Measurements from ENCODE around the gene ROR1. TPM values are rescaled to one million over a fixed set of nuclear protein-coding genes. Genes with fewer than 3 reads are reported as not detected.

The ROR1 gene
- total RNA-seq, 2 donors from 2014 or later = 0.25 TPM; not detected in 1

DNA sequence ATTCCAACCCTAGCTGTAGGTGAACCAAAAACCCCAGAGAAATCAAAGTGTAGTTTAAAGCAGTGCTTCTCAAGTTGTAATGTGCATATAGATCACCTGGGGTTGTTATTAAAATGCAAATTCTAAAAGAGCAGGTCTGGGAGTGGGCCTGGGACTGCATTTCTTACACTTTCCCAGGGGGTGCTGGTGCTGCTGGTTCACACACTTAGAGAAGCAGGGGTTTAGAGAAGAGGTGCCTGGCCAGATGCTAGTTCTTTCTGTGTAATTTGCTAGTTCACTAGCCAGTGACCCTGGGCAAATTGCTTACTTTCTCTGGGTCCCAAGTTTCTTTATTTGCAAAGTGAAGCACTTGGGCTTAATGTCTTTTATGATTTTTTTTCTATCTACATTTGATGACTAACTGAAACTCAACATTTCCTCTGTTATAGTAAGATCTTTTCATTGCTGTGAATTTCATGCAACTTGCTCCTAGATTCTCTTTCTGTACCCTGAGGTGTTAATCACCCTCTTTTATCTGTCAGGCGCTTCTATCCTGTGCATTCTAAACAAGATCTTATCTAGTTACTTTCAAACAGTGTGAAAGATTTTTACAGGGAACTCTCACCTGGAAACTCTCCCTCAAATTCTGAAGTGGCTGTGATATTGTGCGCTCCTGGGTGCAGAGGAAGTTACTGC, 287.8 kb downstream of the ROR1 start:
- ATAC-seq (peak in 1 of 2 donors; percentile 64), DNase-seq (ENCODE audit: low spot score in 2 of 2) (no peak)
- no peak overlapping the region for H3K27ac Mint-ChIP-seq
- no peaks in the 10 kb centered on the region for H3K36me3 Mint-ChIP-seq
- H3K9me3 Mint-ChIP-seq = peaks cover 4 to 8% of the 10 kb centered on the region in 2 donors

DNA sequence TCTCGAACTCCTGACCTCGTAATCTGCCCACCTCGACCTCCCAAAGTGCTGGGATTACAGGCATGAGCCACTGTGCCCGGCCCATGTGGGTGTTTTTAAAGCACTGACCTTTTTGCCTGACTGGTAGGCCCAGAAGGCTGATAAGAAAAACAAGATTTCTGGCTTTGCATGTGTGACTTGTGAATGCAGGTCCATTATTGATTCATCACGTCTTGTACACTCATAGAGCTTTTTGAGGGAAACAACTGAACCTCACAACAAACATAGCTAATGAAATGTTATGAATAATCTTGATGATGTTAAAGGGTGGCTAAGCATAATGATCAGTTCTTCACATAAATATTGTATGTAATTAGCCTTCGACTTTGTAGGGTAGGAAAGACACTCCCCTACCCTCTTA, 288.7 kb downstream of the ROR1 start:
- Mint-ChIP-seq H3K27ac (no peak overlapping the region), H3K9me3 (peaks cover 4 to 8% of the 10 kb centered on the region in 2 donors), H3K36me3 (no peaks in the 10 kb centered on the region)
- no peak for DNase-seq (ENCODE audit: low spot score in 2 of 2)
- ATAC-seq = no peak

- H3K27ac Mint-ChIP-seq = no peak overlapping the region
- no peak for ATAC-seq
Measured at GRCh38 chr1:64062941-64063581, 289.2 kb downstream of the ROR1 start.

DNA sequence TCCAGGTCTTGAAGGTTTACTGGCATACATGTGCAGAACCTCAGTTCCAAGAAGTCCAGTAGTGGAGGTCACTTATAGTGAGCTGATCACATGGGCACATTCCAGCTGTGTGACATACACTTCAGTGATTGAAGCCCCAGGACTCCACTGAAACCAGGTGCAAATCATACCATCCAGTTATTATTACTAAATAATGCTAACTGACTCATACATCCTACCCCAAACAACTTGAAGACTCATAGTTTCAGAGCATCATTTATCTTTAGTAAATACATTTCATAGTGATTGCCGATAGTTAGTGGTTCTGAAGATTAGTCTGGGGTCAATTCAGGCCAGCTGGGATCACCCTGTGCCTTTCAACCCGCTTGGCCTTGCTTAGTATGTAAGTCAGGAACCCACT, 291.8 kb downstream of the ROR1 start:
- peaks cover 0 to 4% of the 10 kb centered on the region in 2 donors for H3K9me3 Mint-ChIP-seq
- ATAC-seq (no peak), DNase-seq (ENCODE audit: low spot score in 2 of 2) (no peak)
- H3K36me3 Mint-ChIP-seq = no peaks in the 10 kb centered on the region
- no peak overlapping the region for H3K27ac Mint-ChIP-seq

More at GRCh38 chr1:64062941-64063581, 289.2 kb downstream of the ROR1 start:
- H3K36me3 Mint-ChIP-seq = no peaks in the 10 kb centered on the region
- no peak for DNase-seq (ENCODE audit: low spot score in 2 of 2)
- peaks cover 4 to 8% of the 10 kb centered on the region in 2 donors for H3K9me3 Mint-ChIP-seq

DNA sequence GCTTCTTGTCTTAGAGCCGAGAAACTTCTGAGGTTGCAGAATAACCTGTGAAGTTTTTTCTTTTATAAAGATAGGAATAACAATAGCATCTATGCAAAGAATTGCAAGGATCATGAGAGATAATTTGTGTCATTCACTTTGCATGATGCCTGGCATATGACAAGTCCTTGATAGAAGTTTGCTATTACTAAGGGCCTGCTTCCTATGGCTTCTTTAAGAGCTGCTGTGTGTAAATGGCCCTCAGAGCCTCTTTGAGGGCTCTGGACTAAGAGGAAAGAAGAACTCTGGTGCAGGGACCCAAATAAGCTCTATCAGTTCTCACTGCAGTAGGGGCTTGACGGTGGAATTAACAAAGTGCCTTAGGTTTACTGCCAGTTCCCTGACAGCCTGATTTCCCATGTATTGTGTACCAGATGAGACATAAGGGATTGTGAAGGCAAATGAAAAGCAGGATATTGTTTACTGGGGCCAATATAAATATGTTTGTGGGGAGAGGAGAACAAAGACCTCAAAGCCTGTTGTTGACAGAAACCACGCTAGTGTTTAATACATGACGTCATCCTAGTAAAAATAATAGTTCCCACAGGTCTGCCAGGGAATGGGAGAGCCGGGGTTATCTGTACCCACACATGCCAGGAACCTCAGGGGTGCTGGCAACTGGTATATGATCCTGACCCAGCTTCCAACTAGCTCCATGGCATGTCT, 298.4 kb downstream of the ROR1 start:
- Mint-ChIP-seq H3K27ac (no peak overlapping the region), H3K36me3 (no peaks in the 10 kb centered on the region), H3K9me3 (peaks cover 0 to 6% of the 10 kb centered on the region in 2 donors)
- ATAC-seq (no peak), DNase-seq (ENCODE audit: low spot score in 2 of 2) (no peak)

DNA sequence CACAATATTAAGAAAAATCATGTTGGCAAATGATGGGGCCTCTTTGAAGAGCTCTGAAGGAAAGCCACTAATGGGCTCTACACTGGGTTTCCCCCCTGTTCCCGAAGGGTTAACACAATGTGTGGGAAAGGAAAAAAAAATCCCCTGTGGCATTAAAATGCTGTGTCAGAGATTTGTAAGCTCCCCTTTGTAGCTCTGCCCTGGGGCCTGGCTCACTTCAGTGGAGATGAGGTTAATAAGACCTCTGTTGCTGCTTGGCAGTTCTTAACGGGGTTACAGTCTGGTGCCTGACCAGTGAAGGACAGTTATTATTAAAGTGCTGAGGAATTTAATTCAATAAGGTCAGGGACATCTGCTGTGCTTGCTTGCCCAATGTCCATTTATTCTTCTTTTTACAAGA, 299.9 kb downstream of the ROR1 start:
- Mint-ChIP-seq H3K27ac (no peak overlapping the region), H3K9me3 (peaks cover 0 to 6% of the 10 kb centered on the region in 2 donors), H3K36me3 (no peaks in the 10 kb centered on the region)
- DNase-seq (ENCODE audit: low spot score in 2 of 2) = no peak
- no peak for ATAC-seq

GRCh38 chr1:64074767-64075166, 300.9 kb downstream of the ROR1 start:
- ATAC-seq = no peak
- H3K36me3 Mint-ChIP-seq = no peaks in the 10 kb centered on the region
- no peak for DNase-seq (ENCODE audit: low spot score in 2 of 2)

GRCh38 chr1:64077281-64077940, 303.6 kb downstream of the ROR1 start:
- DNase-seq (ENCODE audit: low spot score in 2 of 2) (no peak), ATAC-seq (no peak)
- Mint-ChIP-seq H3K36me3 (no peaks in the 10 kb centered on the region), H3K9me3 (no peaks in the 10 kb centered on the region), H3K27ac (no peak overlapping the region)

More at GRCh38 chr1:64074767-64075166, 300.9 kb downstream of the ROR1 start:
- peaks cover 0 to 6% of the 10 kb centered on the region in 2 donors for H3K9me3 Mint-ChIP-seq
- H3K27ac Mint-ChIP-seq = no peak overlapping the region

- no peaks in the 10 kb centered on the region for H3K9me3 Mint-ChIP-seq
- H3K27ac Mint-ChIP-seq = no peak overlapping the region
- no peaks in the 10 kb centered on the region for H3K36me3 Mint-ChIP-seq
- DNase-seq (ENCODE audit: low spot score in 2 of 2) (no peak), ATAC-seq (no peak)
Measured at GRCh38 chr1:64080941-64081562, 307.2 kb downstream of the ROR1 start.

DNA sequence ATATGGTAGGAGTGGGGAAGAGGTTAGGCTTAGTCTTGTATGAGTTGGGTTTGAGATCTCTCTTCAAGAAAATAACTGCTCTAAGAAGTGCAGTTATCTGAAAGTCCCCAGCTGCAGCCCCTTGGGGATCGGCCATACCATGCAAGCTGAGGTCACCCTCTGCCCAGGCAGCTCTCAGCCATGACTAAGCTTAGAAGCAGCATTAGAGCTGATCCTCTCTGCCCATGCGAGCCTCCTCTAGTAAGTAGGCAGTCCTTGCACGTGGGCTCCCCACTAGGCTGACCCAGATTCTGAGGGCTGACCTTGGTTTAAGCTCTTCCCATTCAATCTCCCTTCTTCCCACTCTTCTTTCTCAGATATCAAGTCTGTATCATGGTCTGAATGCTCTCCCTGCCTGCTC, 308.6 kb downstream of the ROR1 start:
- no peak for DNase-seq (ENCODE audit: low spot score in 2 of 2)
- Mint-ChIP-seq H3K27ac (no peak overlapping the region), H3K36me3 (no peaks in the 10 kb centered on the region), H3K9me3 (no peaks in the 10 kb centered on the region)
- no peak for ATAC-seq

DNA sequence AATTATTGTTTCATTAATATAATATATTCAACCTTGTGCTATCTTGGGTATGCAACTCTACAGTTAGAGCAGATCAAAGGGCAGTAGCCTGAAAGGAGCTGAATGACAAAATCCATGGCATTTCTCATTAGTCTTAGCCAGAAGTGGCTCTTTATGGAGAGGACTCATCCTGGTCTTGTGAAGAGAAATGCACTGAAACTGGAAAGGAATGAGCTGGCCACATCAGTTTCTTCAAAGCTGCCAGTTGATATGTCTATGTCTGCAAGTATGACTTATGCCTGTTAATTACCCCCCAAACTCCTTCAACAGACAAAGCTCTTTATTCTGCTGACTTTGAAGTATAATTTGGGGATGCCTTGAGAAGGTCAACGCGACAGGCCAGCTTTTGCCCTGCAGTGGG, 310.6 kb downstream of the ROR1 start:
- H3K36me3 Mint-ChIP-seq = no peaks in the 10 kb centered on the region
- H3K9me3 Mint-ChIP-seq = no peaks in the 10 kb centered on the region
- no peak overlapping the region for H3K27ac Mint-ChIP-seq
- DNase-seq (ENCODE audit: low spot score in 2 of 2) (no peak), ATAC-seq (no peak)

DNA sequence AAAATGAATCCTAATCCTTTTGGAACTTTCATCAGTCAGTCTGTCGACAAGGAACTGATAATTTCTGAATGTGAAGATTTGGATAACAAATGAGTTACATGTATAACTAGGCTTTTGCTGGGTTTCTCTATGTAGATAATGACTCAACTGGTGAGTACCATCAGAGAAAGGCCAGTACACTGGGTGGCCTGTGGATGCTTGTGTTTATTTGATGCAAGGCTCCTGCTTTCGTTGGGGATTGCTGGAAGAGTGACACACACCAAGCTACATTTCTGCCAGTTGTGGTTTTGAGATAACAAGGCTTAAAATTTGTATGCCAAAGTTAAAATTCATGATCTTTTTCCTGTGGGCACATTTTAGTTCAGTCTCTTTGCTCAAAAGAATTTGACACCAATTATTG, 314.0 kb downstream of the ROR1 start:
- DNase-seq (ENCODE audit: low spot score in 2 of 2) = no peak
- peaks cover 4 to 11% of the 10 kb centered on the region in 2 donors for H3K9me3 Mint-ChIP-seq
- no peaks in the 10 kb centered on the region for H3K36me3 Mint-ChIP-seq
- ATAC-seq = no peak
- no peak overlapping the region for H3K27ac Mint-ChIP-seq

GRCh38 chr1:64090436-64090835, 316.6 kb downstream of the ROR1 start:
- Mint-ChIP-seq H3K9me3 (peaks cover 4 to 11% of the 10 kb centered on the region in 2 donors), H3K36me3 (no peaks in the 10 kb centered on the region), H3K27ac (no peak overlapping the region)
- ATAC-seq = no peak
- no peak for DNase-seq (ENCODE audit: low spot score in 2 of 2)

GRCh38 chr1:64092851-64093371, 319.1 kb downstream of the ROR1 start:
- DNase-seq (ENCODE audit: low spot score in 2 of 2) (no peak), ATAC-seq (no peak)
- H3K36me3 Mint-ChIP-seq = no peaks in the 10 kb centered on the region
- H3K27ac Mint-ChIP-seq = no peak overlapping the region
- H3K9me3 Mint-ChIP-seq = peaks cover 4 to 11% of the 10 kb centered on the region in 2 donors

DNA sequence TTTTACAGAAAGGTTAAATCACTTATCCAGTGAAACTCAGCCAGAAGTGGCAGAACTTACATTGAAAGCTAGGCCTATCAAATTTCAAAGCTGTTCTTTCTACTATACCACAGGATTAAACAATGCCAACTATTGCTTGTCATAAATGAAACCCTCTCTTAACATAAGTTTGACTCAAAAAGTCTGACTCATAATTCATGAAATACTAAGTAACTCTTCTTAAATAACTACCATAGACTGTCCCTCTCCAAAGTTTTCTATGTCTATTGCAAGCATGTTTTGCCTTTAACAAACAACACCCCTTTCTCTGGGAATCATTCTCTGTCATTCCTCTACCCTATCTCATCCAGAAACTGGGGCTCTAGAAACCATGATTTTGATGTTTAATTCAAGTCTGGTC, 320.1 kb downstream of the ROR1 start:
- H3K27ac Mint-ChIP-seq = no peak overlapping the region
- H3K9me3 Mint-ChIP-seq = peaks cover 4 to 11% of the 10 kb centered on the region in 2 donors
- ATAC-seq (no peak), DNase-seq (ENCODE audit: low spot score in 2 of 2) (no peak)
- H3K36me3 Mint-ChIP-seq = no peaks in the 10 kb centered on the region

DNA sequence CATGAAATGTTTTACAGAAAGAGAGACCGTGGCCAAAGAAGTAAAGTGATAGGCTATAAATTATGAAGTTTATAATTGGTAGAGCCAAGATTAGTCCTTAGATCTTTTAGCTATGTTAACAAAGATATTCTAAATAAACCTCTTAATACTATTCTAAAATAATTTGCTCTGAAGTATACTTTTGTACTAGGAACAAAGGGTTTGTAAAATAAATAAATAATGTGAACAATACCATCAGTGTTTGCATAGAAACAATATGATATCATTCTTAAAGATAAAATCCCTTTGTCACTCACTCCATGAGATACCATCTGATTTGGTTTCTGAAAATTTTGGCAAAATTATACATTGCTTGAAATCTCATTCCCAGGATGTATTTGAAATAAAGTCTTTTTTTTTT, 322.0 kb downstream of the ROR1 start:
- no peak for DNase-seq (ENCODE audit: low spot score in 2 of 2)
- Mint-ChIP-seq H3K36me3 (no peaks in the 10 kb centered on the region), H3K9me3 (peaks cover 0 to 5% of the 10 kb centered on the region in 2 donors), H3K27ac (no peak overlapping the region)
- ATAC-seq = no peak
